NCI-H2227 (cell line): ENCODE results near the gene AGO1.
"Not testable (repeated sequence)": the region's sequence is repeated elsewhere in the genome, so short reads cannot be mapped to it uniquely, and the experiment has no call there.

Experiments used
- DNase-seq: peaks from one replicate; lab custom pipeline; 2025; ENCODE audit not compliant: unreplicated experiment; lab: John Stamatoyannopoulos, UW

AGO1 gene

GRCh38 chr1:35914717-35915116, 31.7 kb downstream of the AGO1 start:
- no peak for DNase-seq

- DNase-seq = peak; percentile 46
Measured at GRCh38 chr1:35915693-35916092, 32.7 kb downstream of the AGO1 start.

- no peak for DNase-seq
Measured at GRCh38 chr1:35923791-35924221, 40.8 kb downstream of the AGO1 start.

GRCh38 chr1:35924838-35925237, 41.8 kb downstream of the AGO1 start:
- no peak for DNase-seq

- DNase-seq = no peak
Measured at GRCh38 chr1:35925741-35926140, 42.7 kb downstream of the AGO1 start.

GRCh38 chr1:35927472-35927871, 44.5 kb downstream of the AGO1 start:
- DNase-seq = no peak

GRCh38 chr1:35929730-35930592, 47.0 kb downstream of the AGO1 start:
- peak; percentile 74 for DNase-seq

- peak; percentile 91 for DNase-seq
Measured at GRCh38 chr1:35930593-35931445, 47.8 kb downstream of the AGO1 start, which contains the start of gene AGO3. Gene AGO3 (plus strand): TSS chr1:35931105. CDS start chr1:35931427, 322 bp downstream.

GRCh38 chr1:35931446-35932157, 48.6 kb downstream of the AGO1 start:
- no peak for DNase-seq

- DNase-seq = no peak
Measured at GRCh38 chr1:35932158-35932636, 49.2 kb downstream of the AGO1 start.

- DNase-seq = no peak
Measured at GRCh38 chr1:35932941-35933340, 49.9 kb downstream of the AGO1 start.

GRCh38 chr1:35935442-35936388, 52.7 kb downstream of the AGO1 start:
- DNase-seq = no peak

GRCh38 chr1:35936838-35937237, 53.8 kb downstream of the AGO1 start:
- DNase-seq = no peak

GRCh38 chr1:35939484-35939883, 56.5 kb downstream of the AGO1 start:
- no peak for DNase-seq

- no peak for DNase-seq
Measured at GRCh38 chr1:35945327-35945726, 62.3 kb downstream of the AGO1 start.

- no peak for DNase-seq
Measured at GRCh38 chr1:35947547-35947946, 64.5 kb downstream of the AGO1 start.

GRCh38 chr1:35958558-35958957, 75.5 kb downstream of the AGO1 start:
- DNase-seq = no peak

GRCh38 chr1:35959304-35959703, 76.3 kb downstream of the AGO1 start:
- no peak for DNase-seq

- no peak for DNase-seq
Measured at GRCh38 chr1:35962952-35963351, 79.9 kb downstream of the AGO1 start.

GRCh38 chr1:35964277-35964676, 81.3 kb downstream of the AGO1 start:
- DNase-seq = not testable (repeated sequence)
